ENCODE data around the gene CXXC1.
A peak's percentile ranks its signal among the peaks of the same experiment; 100 is the strongest.

CXXC1 gene

DNA sequence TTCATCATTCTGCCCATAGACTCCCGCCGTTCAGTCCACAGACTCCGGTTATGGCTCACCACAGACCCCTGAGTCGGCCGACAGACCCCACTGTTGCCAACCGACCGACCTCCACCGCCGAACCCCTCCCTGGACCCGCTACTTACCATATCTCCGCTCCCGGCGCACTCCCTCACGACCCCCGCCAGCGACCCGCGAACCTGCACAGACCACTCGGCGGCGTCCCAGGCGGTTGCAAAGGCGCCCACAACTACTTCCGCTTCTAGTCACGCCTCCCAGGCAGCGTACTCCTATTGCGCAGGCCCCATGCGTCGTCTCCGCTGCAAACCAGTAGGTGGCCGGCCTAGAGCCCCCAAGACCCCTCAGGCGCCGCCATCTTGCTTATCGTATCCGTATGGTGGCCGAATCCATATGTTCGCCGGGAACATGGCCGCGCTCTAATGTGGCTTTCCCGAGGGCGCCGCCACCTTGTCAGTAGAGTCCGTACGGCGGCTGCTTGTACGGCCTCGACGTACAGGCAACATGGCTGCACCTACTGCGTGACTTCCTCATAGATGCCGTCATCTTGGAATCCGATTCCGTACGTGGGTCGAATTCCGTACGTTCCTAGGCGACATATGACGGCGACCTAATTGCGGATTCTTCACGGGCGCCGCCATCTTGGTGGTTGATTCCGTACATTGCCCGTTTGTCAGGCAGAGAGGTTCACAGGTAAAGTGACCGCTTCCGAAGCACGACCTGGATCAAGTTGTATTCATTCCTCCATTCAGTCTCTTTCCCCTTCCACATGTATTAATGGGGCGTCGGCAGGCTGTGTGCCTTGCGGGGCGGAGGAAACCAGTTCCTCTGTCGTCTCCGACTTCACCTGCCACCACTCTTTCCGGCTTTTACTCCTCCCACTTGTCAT lies at the start of gene CXXC1:
CXXC1 (minus strand) TSS at position 252 of the 907 bp plus-strand sequence; CDS start at position 149, 103 bp downstream.
- TF ChIP-seq CTCF (IDR thresholded peaks at IDR 0.05; ENCODE audit: unreplicated experiment in 3 of 3): peak; percentile 65 to 72 (median 71)
- Mint-ChIP-seq H3K36me3 (ENCODE audit: low read depth) (peaks cover 26% of the 10 kb centered on the region), H3K4me1 (peaks cover 15% of the 10 kb centered on the region), H3K27ac (peak within 1 kb of the TSS; percentile 31 to 97 (median 50)), H3K27me3 (ENCODE audit: low read depth) (no peaks in the 10 kb centered on the region), H3K4me3 (peak within 1 kb of the TSS; percentile 94 to 98 (median 95)), H3K9me3 (no peaks in the 10 kb centered on the region)

- Mint-ChIP-seq H3K27me3 (ENCODE audit: low read depth) (peaks cover 6% of the 10 kb centered on the region), H3K4me1 (no peaks in the 10 kb centered on the region), H3K4me3 (no peak overlapping the region), H3K9me3 (peaks cover 4% of the 10 kb centered on the region), H3K36me3 (ENCODE audit: low read depth) (no peaks in the 10 kb centered on the region), H3K27ac (no peak overlapping the region)
- TF ChIP-seq CTCF (IDR thresholded peaks at IDR 0.05; ENCODE audit: unreplicated experiment in 3 of 3): no peak
Observed at GRCh38 chr18:50334546-50335152, 47.2 kb upstream of the CXXC1 start.

- Mint-ChIP-seq H3K4me1 (no peaks in the 10 kb centered on the region), H3K36me3 (ENCODE audit: low read depth) (no peaks in the 10 kb centered on the region), H3K9me3 (peaks cover 7% of the 10 kb centered on the region), H3K4me3 (no peak overlapping the region), H3K27ac (no peak overlapping the region), H3K27me3 (ENCODE audit: low read depth) (peaks cover 18% of the 10 kb centered on the region)
- no peak for TF ChIP-seq CTCF (IDR thresholded peaks at IDR 0.05; ENCODE audit: unreplicated experiment in 3 of 3)
Observed at GRCh38 chr18:50331691-50332090, 44.2 kb upstream of the CXXC1 start.

GRCh38 chr18:50330176-50330575 lies 42.7 kb upstream of the CXXC1 start:
- no peak for TF ChIP-seq CTCF (IDR thresholded peaks at IDR 0.05; ENCODE audit: unreplicated experiment in 3 of 3)
- H3K9me3 Mint-ChIP-seq: peaks cover 10% of the 10 kb centered on the region
- H3K36me3 Mint-ChIP-seq (ENCODE audit: low read depth): no peaks in the 10 kb centered on the region
- H3K27me3 Mint-ChIP-seq (ENCODE audit: low read depth): peaks cover 18% of the 10 kb centered on the region
- no peak overlapping the region for H3K27ac Mint-ChIP-seq
- H3K4me1 Mint-ChIP-seq: no peaks in the 10 kb centered on the region
- no peak overlapping the region for H3K4me3 Mint-ChIP-seq

- no peak overlapping the region for H3K27ac Mint-ChIP-seq
- H3K4me3 Mint-ChIP-seq: no peak overlapping the region
- no peaks in the 10 kb centered on the region for H3K36me3 Mint-ChIP-seq (ENCODE audit: low read depth)
Observed at GRCh38 chr18:50327983-50328382, 40.5 kb upstream of the CXXC1 start.

More at GRCh38 chr18:50327983-50328382, 40.5 kb upstream of the CXXC1 start:
- H3K4me1 Mint-ChIP-seq: no peaks in the 10 kb centered on the region
- H3K27me3 Mint-ChIP-seq (ENCODE audit: low read depth): peaks cover 18% of the 10 kb centered on the region
- no peak for TF ChIP-seq CTCF (IDR thresholded peaks at IDR 0.05; ENCODE audit: unreplicated experiment in 3 of 3)
- H3K9me3 Mint-ChIP-seq: peaks cover 10% of the 10 kb centered on the region
